SKM-1 treated with dmso at 0.1 percent for 144 hours (cell line): ENCODE results near the gene TIAM1.

Experiments
- DNase-seq: peaks from one replicate; lab custom pipeline; 2025; ENCODE audit not compliant: unreplicated experiment; lab: John Stamatoyannopoulos, UW

Gene TIAM1

GRCh38 chr21:31145274-31145673 is 198.8 kb downstream of the TIAM1 start:
- no peak for DNase-seq

GRCh38 chr21:31143036-31143435 is 201.0 kb downstream of the TIAM1 start:
- no peak for DNase-seq

GRCh38 chr21:31142600-31142999 is 201.5 kb downstream of the TIAM1 start:
- DNase-seq: no peak

GRCh38 chr21:31141389-31142000 is 202.6 kb downstream of the TIAM1 start:
- no peak for DNase-seq

GRCh38 chr21:31140676-31141075 is 203.4 kb downstream of the TIAM1 start:
- no peak for DNase-seq

GRCh38 chr21:31140025-31140424 is 204.0 kb downstream of the TIAM1 start:
- DNase-seq: no peak

- no peak for DNase-seq
Measured at GRCh38 chr21:31137960-31138359, 206.1 kb downstream of the TIAM1 start.

GRCh38 chr21:31136891-31137290 is 207.2 kb downstream of the TIAM1 start:
- DNase-seq: no peak

GRCh38 chr21:31135531-31136184 is 208.4 kb downstream of the TIAM1 start:
- DNase-seq: no peak

- DNase-seq: no peak
Measured at GRCh38 chr21:31133243-31133830, 210.7 kb downstream of the TIAM1 start.

- DNase-seq: peak; percentile 61
Measured at GRCh38 chr21:31132574-31133242, 211.4 kb downstream of the TIAM1 start.

- no peak for DNase-seq
Measured at GRCh38 chr21:31130821-31131220, 213.2 kb downstream of the TIAM1 start.

- DNase-seq: no peak
Measured at GRCh38 chr21:31128234-31128633, 215.8 kb downstream of the TIAM1 start.

GRCh38 chr21:31124010-31124409 is 220.1 kb downstream of the TIAM1 start:
- DNase-seq: peak; percentile 19

- DNase-seq: no peak
Measured at GRCh38 chr21:31119199-31119598, 224.9 kb downstream of the TIAM1 start.

- no peak for DNase-seq
Measured at GRCh38 chr21:31117128-31117916, 226.7 kb downstream of the TIAM1 start.

- no peak for DNase-seq
Measured at GRCh38 chr21:31115249-31115648, 228.8 kb downstream of the TIAM1 start.

- DNase-seq: no peak
Measured at GRCh38 chr21:31111093-31111492, 233.0 kb downstream of the TIAM1 start.

- DNase-seq: no peak
Measured at GRCh38 chr21:31110430-31110829, 233.6 kb downstream of the TIAM1 start.

- peak; percentile 70 for DNase-seq
Measured at GRCh38 chr21:31107871-31108270, 236.2 kb downstream of the TIAM1 start.

- no peak for DNase-seq
Measured at GRCh38 chr21:31107176-31107785, 236.8 kb downstream of the TIAM1 start.
